Hematopoietic multipotent progenitor cell treated with erythropoietin and hydrocortisone succinate and interleukin-3 and kit ligand, for 15 days (in vitro differentiated cells): Measurements from ENCODE around the gene CEP85L.
"Not testable (repeated sequence)": the region's sequence is repeated elsewhere in the genome, so short reads cannot be mapped to it uniquely, and the experiment has no call there.

Source experiments
- DNase-seq: peaks from one replicate; pipeline ENCODE4 v3.0.0-alpha.2; 2015; ENCODE audit warnings: low spot score

CEP85L gene

DNA sequence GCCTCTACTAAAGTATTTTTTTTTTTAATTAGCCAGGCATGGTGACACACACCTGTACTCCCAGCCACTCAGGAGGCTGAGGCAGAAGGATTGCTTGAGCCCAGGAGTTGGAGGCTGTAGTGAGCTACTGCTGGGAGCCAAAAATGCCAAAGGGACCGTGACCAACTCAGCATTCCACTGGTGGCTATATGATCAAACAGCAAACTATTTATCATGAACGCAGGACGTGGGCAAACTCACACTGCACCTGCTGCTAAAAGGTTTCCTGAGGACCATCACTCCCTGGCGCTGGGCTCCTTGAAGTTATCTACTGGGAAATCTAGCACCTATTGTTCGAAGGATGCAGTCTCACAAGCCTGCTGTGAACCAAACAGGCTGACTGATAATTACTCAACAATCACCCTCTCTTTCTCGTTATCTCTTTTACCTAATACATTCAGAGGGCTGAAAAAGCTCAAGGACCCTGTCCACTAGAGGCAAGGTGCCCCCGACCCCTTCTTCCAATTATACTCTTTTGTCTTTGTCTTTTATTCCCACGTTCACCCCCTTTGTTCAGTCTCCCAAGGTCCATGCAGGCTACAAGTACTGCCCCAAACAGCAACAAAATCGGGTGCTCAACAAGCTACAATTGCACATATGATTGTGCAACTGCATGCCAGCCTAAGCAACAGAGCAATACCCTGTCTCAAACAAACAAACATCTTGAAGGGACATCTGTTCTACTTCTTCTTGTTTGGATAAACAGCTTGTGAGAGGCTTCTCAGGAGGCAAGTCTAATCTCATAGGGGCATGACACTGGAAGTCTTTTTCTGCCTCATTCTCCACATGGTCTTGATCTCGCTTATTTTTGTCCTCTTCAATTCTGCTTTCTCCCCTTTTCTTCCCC lies 151.0 kb downstream of the CEP85L start:
- no peak for DNase-seq

DNA sequence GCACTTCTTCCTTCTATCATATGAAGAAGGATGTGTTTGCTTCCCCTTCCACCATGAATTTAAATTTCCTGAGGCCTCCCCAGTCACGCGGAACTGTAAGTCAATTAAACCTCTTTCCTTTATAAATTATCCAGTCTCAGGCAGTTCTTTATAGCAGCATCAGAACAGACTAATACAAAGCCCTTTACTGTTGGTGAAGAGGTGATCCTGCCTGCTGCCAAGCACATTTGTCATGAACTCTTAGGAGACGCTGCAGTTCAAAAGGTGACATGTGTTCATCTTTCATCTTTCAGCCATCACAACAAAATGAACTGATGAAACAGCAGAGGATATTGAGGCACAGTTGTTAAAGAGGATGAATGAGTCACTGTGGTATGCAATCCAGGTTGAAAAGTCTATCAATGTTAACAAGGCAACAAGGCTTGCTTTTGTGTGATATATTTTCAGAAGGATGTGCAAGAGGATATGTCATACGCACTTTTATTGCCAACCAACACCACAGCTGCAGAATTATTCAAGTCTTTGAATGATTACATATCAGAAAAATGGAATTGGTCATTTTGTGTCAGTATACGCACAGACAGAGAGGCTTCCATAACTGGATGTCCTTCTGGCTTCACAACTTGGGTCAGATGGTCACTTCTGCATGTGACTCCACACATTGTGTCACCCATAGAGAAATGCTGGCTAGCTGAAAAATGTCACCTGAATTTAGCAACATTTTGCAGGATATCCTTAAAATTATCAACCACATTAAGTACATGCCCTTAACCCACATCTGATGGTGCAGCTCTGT lies 155.7 kb downstream of the CEP85L start:
- DNase-seq, result no peak

DNA sequence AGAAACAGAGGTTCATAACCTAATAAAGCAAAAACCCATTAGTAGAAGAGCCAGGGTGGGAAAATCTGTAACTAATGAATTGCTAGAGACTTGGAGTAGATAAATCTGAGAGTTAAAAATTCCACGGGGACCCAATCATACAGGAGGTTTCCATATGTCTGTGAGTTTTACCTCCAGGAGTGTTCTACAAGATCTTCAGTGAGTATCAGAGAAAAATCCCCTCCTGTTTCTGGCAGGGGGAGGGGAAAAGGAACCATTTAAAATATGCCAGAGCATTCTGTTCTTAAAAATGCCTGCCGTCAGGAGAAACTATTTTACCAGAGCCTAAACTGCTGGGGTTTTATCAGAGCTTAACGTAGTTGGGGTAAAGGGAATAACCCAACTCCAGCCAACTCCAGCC lies 157.3 kb downstream of the CEP85L start:
- no peak for DNase-seq

DNA sequence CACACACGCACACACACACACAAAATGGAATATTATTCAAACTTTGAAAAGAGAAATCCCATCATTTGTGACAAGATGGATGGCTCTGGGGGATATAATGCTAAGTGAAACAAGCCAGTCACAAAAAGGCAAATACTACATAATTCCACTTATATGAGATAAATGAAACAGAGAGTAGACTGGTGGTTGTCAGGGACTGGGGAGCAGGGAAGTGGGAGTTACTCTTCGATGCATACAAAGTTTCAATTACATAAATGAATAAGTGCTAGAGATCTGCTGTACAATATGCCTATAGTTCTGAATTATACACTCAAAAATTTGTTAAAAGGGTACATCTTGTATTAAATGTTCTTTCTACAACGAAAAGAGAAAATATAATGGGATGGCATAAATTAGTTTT lies 161.4 kb downstream of the CEP85L start:
- DNase-seq, result no peak

DNA sequence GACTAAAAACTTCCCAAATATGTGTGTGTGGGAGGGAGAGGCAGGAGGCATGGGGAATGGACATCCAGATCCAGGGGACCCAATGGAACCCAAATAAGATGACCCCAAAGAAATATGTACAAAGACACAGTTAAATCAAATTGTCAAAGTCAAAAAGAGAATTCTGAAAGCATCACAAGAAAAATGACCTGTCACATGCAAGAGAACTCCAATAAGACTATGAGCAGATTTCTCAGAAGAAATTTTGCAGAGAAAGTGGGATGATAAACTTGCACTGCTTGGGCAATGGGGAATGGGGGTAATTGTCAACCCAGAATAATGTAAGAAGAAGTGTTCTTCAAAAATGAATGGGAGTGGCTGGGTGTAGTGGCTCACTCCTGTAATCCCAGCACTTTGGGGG lies 162.8 kb downstream of the CEP85L start:
- no peak for DNase-seq

DNA sequence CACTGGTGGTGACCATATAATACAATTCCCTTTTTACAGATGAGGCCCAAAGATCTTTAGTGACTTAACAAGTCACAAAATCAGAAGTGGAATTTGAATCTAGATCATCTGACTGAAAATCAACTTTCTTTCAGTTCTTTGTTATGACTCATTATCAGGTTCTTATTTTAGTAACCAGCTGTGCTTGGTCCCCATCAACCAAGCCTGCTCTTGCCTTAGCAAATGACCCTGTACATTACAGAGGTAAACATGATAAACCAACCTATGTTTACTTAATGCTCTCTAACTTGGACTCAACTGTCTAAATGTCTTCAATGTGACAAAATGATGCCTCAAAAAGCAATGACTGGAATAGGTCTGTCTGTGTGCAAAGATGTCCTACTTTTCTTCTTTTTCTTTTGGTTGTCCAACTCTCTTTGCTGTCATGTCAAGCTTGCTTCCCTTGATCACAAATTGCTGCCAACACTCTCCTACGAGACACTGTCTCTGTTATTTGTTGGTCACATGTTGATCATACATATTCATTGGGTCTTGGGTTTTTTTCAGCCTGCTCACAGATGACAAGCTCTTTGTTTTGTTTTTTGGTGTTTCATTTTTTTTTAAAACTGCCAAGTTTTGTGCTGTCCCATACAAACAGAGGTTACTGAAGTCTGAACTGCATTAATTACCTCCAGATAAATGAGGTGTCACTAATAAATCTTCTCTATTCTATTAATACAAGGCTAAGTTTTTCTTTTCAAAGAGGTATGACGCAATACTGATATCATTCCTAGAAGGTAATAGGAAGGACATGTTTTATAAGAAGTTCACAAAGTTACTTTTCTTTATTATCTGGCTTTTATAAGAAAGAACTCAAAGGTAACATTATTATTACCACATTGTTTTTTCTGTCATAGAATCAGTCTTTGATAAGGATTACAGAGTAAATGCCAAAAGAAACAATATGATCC lies 165.5 kb downstream of the CEP85L start:
- no peak for DNase-seq

DNA sequence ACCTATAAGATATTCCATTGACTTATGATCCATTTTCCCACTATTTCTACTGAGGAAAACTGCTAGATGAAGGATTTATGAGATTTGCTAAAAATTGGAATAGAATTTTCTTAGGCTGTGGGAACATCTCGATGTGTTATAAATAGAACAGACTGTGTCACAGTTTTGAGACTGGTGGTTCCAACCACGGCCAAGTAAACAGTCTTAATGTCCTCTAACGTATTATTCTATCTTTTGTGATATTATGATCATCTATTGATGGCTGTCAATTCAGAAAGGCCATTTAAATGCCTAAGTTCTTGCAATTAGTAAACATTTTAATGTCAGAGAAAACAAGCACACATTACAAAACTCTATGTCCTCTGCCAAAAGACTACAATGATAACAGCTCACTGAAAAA lies 174.8 kb downstream of the CEP85L start:
- no peak for DNase-seq

DNA sequence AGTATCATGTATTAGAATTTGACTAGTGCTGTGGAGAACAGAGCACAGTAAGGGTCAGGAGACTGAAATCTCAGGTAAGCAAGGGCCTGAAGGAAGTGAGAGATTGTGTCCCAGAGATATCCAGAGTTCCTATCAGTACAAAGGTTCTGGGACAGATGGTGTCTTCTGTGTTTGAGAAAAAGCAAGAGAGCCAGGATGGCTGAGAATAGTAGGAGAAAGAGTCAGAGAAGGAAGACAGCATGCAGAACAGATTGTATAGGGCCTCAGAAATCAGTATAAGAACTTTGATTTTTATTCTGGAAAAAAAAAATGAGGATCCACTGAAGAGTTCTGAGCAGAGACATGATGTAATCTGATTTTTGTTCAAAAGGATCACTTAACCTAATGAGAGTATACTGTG lies 178.1 kb downstream of the CEP85L start:
- DNase-seq, result no peak

DNA sequence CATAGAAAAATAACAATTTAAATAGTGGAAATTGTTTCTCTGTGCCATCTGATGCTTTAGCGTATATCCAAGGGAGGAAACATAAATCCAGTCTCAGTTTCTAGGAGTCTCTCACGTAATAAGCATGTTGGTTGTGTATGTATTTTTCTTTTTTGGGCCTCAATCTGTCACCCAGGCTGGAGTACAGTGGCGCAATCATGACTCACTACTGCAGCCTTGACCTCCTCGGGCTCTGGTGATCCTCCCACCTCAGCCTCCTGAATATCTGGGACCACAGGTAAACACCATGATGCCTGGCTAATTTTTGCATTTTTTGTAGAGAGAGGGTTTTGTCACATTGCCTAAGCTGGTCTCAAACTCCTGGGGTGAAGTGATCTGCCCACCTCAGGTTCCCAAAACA lies 181.9 kb downstream of the CEP85L start:
- no peak for DNase-seq

DNA sequence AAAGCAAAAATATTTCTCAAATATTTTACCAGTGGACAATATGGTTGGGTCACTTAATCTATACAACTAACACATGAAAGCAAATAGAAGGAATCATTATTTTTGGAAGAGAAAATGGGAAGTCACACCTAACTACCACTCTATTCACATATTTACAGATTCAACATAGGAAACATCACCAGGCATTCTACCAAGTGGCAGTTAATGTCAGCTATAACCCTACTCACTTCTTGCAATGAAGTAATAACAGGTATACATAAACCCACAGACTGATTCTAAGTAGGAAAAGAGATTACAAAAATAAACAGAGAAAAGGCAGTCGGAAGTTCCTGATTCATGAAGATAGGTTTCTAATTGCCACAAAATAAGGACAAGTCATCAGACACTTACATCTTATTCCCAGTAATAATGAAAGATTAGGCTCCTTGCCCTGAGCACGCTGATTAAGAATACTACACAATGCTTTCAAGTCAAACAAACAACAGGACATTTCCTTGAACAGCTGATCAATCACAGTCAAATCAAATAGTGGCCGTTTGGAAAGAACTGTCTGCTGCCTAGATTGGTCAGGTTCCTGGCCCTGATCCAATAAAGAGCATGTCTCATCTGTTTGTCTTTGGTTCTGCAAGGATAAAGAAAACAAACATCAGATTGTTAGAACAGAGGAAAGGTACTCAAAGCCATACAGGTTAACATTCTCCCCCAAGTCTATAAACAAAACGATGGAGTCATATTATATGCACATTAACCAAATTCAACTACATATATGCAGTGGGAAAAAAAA lies 182.5 kb downstream of the CEP85L start:
- DNase-seq, result no peak

DNA sequence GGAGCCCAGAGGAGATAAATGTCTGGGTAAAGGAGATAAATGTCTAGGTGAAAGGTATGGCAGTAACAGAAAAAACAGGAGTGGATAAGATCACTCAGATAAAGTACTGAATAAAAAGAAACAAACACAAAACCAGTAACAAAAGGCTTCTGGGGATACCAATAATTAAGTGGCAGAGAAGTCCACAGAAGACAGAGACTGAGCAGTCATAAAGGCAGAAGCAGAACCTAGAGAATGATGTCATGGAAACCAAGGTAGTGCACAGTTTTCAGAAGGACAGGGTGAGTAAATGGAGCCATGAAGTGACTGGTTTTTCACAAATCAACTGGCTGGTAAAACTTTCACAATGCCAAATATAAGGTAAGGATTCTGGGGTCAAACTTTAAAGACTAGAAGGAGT lies 184.2 kb downstream of the CEP85L start:
- no peak for DNase-seq

DNA sequence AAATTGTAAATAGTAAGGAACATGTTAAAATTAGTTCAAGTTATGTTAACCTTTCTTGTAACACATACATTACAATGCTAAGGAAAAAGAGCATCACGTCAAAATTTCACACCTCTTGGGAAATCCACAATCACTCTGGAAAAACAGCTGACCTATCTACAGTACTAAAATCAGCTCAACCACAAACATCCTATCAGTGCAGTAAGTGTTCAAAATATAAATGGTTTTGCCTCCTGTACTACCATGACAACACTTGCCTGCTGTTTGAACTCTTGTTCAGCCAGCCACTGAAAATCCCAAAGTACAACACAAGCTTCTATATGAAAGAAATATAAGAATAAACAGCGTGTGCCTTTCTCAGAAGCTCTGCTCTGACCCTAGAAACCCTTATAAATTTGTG lies 186.8 kb downstream of the CEP85L start:
- no peak for DNase-seq

DNA sequence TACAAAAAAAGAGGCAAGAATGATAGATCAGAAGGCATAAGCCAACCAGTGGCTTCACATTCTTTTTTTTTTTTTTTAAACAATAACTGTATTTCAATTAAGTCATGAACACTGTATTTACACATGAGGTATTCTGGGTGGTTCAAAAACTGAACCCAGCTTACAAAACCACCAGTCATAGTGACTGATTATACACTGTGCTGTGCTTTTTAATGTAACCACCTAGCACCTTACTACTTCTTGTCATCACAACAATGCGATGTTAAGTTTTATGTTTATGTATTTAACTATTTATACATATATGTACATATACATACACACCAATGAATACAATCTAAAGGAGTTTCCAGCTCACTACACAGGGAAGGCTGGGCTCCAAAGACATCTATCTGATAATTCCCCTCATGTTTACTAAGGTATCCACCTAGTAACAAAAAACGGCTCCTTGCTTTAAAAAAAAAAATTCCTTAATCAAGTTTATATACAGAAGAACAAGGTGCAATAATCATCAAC lies 190.4 kb downstream of the CEP85L start:
- DNase-seq, result no peak

DNA sequence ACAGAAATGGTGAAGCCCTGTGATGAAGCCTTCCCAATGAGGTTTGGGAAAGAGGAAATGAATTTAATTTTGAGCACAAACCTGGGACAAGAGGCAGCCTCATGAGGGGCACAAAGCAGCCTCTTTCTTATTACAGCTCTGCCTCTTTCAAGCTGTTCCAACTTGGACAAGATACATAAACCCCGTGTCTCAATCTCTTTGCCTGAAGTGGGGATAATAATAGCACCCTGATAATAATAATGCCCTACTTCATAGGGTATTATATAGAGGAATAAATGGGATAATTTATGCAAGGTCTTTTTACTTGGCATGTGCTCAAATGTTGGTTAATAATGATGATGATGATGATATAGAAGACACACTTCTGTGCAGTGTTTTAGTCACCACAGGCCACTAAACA lies 194.4 kb downstream of the CEP85L start:
- DNase-seq, result no peak

DNA sequence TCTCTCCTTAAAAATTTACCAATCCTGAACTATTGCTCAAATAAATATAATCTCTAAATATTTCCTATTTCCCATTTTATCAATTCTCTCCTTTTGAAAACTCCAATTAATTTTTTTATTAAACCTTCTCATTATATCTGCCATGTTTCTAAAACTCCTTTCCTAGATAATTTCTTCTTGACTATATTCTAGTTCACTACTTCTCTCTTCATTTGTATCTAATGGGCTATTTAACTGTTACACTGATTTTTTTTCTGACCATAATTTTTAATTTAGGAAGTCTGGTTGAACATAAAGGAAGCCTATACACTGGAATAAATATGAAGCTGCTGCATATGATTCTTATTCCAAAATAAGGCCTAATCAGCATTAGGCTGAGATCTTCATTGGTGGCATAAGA lies 199.6 kb downstream of the CEP85L start:
- no peak for DNase-seq

DNA sequence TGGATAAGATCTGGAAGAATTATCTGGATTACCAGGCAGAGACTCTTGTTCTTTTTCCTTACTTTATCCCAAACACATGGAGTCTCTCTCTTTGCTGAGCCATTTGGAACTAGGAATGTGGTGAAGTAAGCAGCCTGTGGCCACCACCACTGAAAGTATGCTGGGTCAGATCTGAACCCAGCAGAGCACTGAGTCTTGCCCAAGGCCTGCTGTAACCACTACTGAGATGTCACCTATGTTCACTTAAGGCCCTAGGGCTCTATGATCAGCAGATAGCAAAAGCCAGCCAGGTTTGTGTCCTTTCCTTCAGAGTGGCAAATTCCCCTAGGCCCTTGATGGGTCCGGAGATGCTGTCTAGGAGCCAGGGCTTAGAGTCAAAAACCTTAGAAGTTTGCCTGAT lies 206.6 kb downstream of the CEP85L start:
- no peak for DNase-seq

DNA sequence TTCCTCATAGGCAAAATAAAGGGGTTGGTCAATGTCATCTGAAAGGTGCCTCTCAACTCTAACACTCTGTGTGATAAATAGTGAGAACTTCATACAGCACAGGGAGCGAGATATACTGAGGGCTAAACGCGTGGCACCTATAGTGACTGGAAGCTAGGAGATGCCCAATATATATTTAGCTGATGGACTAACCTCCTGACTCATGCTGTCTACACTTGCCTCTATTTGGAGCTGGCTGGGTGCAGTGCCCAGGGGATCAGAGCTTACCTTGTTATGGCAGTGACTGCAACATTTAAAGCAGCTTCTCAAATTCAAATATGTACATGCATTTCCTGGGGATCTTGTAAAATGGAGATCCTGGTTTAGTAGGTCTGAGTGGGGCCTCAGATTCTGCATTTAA lies 214.9 kb downstream of the CEP85L start:
- no peak for DNase-seq

DNA sequence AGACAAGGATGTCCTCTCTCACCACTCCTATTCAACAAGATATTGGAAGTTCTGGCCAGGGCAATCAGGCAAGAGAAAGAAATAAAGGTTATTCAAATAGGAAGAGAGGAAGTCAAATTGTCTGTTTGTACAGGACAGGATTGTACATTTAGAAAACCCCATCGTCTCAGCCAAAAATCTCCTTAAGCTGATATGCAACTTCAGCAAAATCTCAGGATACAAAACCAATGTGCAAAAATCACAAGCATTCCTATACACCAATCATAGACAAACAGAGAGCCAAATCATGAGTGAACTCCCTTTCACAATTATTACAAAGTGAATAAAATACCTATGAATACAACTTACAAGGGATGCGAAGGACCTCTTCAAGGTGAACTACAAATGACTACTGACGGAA lies 217.2 kb downstream of the CEP85L start:
- DNase-seq, result not testable (repeated sequence)

DNA sequence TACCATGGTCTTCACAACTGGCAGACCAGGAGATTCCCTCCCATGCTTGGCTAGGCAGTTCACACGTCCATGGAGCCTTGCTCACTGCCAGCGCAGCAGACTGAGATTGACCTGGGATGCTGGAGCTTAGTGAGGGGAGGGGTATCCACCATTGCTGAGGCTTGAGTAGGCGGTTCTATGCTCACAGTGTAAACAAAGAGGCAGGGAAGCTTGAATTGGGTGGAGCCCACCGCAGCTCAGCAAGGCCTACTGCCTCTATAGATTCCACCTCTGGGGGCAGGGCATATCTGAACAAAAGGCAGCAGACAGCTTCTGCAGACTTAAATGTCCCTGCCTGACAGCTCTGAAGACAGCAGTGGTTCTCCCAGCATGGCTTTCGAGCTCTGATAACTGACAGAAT lies 230.1 kb downstream of the CEP85L start:
- not testable (repeated sequence) for DNase-seq

DNA sequence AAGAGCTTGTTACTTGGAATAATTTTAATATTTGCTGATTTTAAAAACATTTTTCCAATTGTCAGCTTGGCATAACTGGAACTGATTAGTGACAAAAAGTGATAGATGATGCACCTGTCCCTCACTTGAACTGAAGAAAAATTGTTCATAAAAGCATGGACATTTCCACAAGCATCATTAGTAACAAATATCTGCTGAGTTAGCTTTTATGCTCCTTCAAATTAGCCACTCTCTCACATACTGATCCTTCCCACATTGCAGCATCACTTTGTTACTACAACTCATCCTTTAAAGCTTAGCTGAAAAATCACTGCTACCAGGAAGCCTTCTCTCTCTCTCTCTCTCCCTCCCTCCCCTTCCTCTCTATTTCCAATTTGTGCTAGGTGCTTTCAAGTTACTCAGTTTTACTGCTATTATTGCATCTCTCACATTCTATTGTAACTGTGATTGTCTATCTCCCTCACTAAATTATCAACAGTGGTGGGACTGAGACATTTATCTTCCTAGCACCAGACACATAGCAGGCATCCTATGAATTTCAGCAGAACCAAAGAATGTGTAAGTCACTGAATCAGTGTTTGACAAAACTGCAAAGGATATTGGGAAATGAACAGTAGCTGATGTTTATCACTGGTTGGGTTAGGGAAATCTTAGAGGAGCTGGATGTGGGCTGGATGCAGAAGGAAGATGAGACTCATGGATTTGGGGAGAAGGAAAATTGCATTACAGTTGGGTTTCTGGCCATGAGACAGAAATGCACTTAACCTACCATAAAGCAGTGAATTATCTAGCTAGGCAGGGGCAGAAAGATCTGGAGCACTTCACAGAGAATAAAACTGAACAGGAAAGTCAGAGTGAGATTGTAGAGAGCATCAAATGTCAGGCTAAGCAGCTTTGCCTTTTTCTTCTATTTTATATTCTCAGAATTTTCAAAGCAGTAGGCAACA lies 231.7 kb downstream of the CEP85L start:
- DNase-seq, result no peak
